Measurements from ENCODE around the gene ASPHD1.

Gene ASPHD1

GRCh38 chr16:29920288-29921033 lies 20.2 kb downstream of the ASPHD1 start:
- no peak overlapping the region for H3K4me3 ChIP-seq (ENCODE audit: low read depth, low read length)
- no peak overlapping the region for H3K4me2 ChIP-seq (ENCODE audit: low read length)
- no peak overlapping the region for H3K9ac ChIP-seq
- TF ChIP-seq CTCF (IDR thresholded peaks at IDR 0.05), result no peak
- H3K27me3 ChIP-seq (ENCODE audit: control insufficient read depth, insufficient read depth, low read length), result no peaks in the 10 kb centered on the region
- no peaks in the 10 kb centered on the region for H3K9me3 ChIP-seq (ENCODE audit: control insufficient read depth, low read length)
- peaks cover 2% of the 10 kb centered on the region for H3K4me1 ChIP-seq
- H3K36me3 ChIP-seq (ENCODE audit: control insufficient read depth, insufficient read depth, low read length), result no peaks in the 10 kb centered on the region
- H3K79me2 ChIP-seq, result peaks cover 9% of the 10 kb centered on the region
- no peak overlapping the region for H2AFZ ChIP-seq
- H3K27ac ChIP-seq, result no peak overlapping the region

GRCh38 chr16:29921034-29921385 lies 20.7 kb downstream of the ASPHD1 start:
- no peaks in the 10 kb centered on the region for H3K36me3 ChIP-seq (ENCODE audit: control insufficient read depth, insufficient read depth, low read length)
- TF ChIP-seq CTCF (IDR thresholded peaks at IDR 0.05), result no peak
- no peak overlapping the region for H2AFZ ChIP-seq
- no peak overlapping the region for H3K4me3 ChIP-seq (ENCODE audit: low read depth, low read length)
- no peaks in the 10 kb centered on the region for H3K27me3 ChIP-seq (ENCODE audit: control insufficient read depth, insufficient read depth, low read length)
- no peak overlapping the region for H3K9ac ChIP-seq
- peaks cover 14% of the 10 kb centered on the region for H3K79me2 ChIP-seq
- no peak overlapping the region for H3K27ac ChIP-seq
- no peak overlapping the region for H3K4me2 ChIP-seq (ENCODE audit: low read length)
- peaks cover 2% of the 10 kb centered on the region for H3K4me1 ChIP-seq
- H3K9me3 ChIP-seq (ENCODE audit: control insufficient read depth, low read length), result no peaks in the 10 kb centered on the region

GRCh38 chr16:29922326-29922725 lies 22.0 kb downstream of the ASPHD1 start:
- H3K4me2 ChIP-seq (ENCODE audit: low read length), result no peak overlapping the region
- no peak overlapping the region for H3K27ac ChIP-seq
- H3K79me2 ChIP-seq, result peaks cover 14% of the 10 kb centered on the region
- no peak overlapping the region for H2AFZ ChIP-seq
- no peak overlapping the region for H3K4me3 ChIP-seq (ENCODE audit: low read depth, low read length)
- H3K9me3 ChIP-seq (ENCODE audit: control insufficient read depth, low read length), result no peaks in the 10 kb centered on the region
- no peaks in the 10 kb centered on the region for H3K36me3 ChIP-seq (ENCODE audit: control insufficient read depth, insufficient read depth, low read length)
- no peak overlapping the region for H3K9ac ChIP-seq
- H3K27me3 ChIP-seq (ENCODE audit: control insufficient read depth, insufficient read depth, low read length), result no peaks in the 10 kb centered on the region
- no peak for TF ChIP-seq CTCF (IDR thresholded peaks at IDR 0.05)
- H3K4me1 ChIP-seq, result peaks cover 9% of the 10 kb centered on the region

GRCh38 chr16:29922986-29923501 lies 22.8 kb downstream of the ASPHD1 start:
- no peak overlapping the region for H2AFZ ChIP-seq
- H3K36me3 ChIP-seq (ENCODE audit: control insufficient read depth, insufficient read depth, low read length), result no peaks in the 10 kb centered on the region
- no peak for TF ChIP-seq CTCF (IDR thresholded peaks at IDR 0.05)
- H3K4me3 ChIP-seq (ENCODE audit: low read depth, low read length), result no peak overlapping the region
- no peak overlapping the region for H3K4me2 ChIP-seq (ENCODE audit: low read length)
- no peak overlapping the region for H3K9ac ChIP-seq
- H3K9me3 ChIP-seq (ENCODE audit: control insufficient read depth, low read length), result no peaks in the 10 kb centered on the region
- H3K27ac ChIP-seq, result no peak overlapping the region
- peaks cover 9% of the 10 kb centered on the region for H3K4me1 ChIP-seq
- no peaks in the 10 kb centered on the region for H3K27me3 ChIP-seq (ENCODE audit: control insufficient read depth, insufficient read depth, low read length)
- H3K79me2 ChIP-seq, result peaks cover 14% of the 10 kb centered on the region

Measured in parathyroid adenoma (tissue), 2 donors.